ENCODE data around the gene SESTD1.

SESTD1 gene

DNA sequence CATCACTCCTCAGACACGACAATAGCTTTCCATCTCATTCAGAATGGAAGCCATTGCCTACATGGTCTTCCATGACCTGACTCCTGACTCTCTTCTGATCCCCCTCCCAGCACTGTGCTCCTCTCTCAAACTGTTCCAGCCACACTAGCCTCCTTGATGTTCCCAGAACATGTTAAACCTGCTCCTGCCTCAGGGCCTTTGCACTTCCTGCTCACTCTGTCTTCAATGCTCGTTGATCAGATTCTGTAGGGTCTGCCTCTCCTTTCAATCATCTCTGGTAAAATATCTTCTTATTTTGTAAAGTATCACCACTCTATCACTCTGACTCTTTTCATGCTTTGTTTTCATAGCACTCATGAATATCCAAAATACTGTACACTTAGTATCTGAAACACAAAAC, 84.9 kb downstream of the SESTD1 start:
- no peak for DNase-seq

DNA sequence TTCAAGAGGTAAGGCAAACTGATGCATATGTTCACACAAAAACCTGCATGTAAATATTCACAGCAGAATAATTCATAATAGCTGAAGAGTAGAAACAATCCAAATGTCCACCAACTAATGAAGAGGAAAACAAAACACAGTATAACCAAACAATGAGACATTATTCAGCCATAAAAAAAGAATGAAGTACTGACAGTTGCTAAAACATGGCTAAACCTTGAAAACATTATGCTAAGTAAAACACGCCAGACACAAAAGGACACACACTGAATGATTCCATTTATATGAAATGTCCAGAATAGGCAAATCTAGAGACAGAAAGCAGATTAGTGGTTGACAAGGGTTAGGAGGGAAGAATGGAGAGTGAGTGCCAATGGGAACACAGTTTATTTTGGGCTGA, 86.9 kb downstream of the SESTD1 start:
- no peak for DNase-seq

DNA sequence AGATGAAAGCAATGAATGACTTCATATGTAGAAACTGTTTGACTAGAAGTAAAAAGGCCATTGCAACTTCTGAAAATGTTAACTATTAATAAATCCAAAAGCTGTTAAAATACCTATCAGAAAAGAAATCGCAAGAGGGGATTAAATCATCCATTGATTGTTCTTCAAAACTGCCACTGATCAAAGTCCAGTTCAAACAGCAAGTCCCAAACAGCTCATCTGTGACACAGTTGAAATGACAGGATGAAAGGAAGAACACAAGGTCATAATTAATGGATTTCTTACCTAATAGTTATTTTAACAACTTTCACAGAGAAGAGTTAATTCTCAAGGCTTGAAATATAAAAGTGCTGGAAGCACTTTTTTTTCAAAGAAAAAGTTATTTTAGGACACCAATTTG, 90.4 kb downstream of the SESTD1 start:
- no peak for DNase-seq

DNA sequence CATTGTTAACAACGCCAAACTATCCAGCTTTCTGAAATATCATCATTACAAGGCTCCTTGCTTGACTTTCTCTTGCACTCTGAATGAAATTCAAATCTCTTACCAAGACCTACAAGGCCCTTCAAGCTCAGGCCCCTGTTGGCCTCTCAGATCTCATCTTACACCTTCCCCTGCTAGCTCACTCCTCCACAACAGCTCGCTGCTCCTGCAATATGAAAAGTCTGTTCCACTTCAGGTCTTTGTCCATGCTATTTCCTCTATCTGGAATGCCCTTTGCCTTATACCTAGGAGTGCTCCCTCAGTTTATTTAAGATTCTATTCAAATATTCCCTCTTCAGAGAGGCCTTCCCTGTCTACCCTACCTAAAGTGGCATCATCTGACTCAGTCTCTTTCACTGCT, 91.7 kb downstream of the SESTD1 start:
- DNase-seq: no peak

DNA sequence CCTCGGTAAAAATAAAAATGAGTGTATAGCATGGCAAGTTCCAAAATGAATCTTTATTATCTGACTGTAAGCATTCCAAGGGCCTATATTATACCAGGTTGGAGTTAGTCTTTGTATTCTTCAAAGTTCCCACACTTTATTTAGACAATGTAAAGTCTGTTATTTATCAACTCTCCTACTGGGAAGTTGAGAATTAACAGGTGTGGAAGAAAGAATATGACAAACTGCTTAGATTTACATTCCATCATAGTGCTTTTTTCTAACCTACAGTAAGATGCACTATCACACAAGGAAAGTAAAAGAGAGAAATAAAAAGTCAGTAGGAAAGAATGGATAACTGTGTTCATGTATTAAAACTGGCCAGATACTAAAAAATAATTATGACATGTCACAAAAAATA, 93.3 kb downstream of the SESTD1 start:
- no peak for DNase-seq

DNA sequence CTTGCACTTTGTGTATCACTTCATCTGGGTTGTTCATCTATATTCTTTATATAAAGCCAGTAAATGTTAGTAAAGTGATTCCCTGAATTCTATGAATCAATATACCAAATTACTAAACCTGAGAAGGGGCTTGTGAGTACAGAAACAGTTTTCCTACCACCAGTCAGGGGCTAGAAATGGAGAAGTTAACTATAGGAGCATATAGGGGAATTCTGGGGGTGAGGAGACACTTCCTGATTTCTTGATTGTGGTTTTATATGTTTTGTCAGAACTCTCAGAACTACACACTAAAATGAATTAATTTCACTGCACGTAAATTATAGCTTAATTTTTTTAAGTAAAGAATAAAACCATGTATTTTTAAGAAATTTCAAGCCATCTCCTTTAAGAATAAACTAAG, 93.7 kb downstream of the SESTD1 start:
- no peak for DNase-seq

DNA sequence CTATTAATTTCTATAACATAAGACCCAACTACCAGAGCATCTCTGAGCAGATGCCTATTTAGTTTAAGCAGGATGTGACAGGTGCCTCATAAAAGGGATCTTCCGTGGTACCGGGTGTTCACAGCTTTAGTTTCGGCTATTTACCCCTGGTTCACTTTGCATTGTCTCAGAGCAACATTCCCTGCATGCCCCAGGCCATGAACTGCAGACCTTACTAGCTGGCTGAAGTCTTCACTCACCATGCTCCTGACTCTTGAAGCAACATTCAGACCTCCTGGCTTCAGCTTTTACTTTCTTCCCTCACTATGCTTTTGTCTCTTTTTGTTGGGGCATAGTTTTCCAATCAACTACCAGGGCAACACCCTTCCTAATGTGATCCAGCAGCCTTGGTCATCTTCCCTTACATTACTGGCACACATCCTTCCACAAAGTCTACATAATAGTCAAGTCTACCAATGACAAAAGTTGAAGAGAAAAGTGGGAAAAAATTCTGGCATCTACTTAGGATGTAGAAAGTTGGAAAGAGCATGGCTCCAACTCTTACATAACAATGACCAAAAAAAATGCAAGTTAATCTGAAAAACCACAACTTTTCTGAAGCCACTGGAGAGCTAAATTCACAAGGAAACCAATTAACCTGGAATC, 99.2 kb downstream of the SESTD1 start:
- DNase-seq: no peak

DNA sequence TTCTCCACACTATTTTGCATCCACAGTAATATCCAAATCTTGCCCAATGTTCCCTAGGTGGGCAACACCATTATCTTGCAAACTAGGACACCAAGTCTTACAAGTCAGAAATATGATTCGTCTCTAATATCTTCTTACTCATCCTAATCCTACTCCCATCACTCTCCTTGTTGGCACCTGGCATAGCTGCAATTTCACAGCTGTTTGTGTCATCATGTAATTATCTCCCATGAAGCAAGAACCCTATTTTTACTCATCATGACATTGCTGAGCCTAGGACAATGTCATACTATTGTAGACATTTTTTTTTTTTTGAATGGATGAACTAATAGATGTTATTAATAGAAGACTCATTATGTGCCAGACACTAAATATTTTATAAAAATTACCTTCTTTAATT, 123.4 kb downstream of the SESTD1 start:
- no peak for DNase-seq

DNA sequence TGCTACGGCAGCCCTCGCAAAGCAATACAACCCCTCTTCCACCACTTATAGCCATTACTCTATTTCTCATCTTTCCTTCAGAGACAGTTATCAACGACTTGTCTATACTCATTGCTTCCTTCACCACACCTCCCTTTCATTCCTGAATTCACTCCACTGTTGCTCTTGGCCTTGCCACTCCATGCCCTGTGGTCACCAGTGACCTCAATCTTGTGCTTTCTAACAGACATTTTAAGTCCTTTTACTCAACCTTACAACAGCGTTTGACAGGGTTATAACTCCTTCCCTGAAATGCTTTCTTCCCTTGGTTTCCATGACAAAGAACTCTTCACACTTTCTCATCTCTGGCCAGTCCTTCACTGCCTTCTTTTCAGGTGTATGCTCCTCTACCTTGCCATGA, 124.1 kb downstream of the SESTD1 start:
- no peak for DNase-seq

DNA sequence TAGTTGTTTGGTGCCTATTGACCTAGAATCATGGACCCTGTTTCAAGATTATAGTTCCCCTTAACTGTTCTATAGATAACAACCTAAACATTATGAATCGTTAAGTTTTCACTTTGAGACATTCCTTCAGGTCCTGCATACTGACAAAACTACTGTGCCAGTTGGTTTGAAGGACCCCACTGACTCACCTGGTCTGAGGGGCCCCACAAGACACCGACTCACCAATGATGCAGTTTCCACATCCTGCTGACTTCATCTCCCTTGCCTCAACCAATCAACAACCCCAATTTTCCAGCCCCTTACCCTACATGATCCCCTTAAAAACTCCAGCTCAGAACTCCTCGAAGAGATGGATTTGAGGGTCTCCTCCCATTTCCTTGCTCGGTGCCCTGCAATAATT, 125.1 kb downstream of the SESTD1 start:
- DNase-seq: no peak

DNA sequence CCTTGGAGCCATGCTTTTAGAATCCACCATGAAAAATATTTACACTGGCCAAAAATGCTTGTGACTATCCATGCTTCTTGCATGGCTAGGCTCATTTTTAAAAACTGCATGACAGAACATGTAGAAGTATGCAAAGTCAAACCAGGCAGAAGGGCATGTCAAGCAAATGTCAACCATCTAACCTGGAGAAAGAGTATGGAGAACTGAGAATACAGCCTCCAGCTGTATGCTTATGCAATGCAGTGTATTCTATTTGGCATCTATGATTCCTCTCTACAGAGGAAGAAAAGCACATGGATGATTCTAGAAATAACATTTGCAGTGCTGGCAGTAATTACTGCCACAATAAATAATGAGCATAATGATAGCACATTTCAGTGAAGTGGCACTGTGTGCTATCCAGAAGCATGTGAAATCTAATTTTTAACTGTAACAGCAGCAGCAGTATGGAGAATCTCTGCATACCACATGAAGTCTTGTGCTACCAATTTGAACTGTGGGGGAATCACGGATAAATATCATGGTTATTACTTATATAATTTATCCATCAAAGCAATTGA, 127.4 kb downstream of the SESTD1 start:
- no peak for DNase-seq

DNA sequence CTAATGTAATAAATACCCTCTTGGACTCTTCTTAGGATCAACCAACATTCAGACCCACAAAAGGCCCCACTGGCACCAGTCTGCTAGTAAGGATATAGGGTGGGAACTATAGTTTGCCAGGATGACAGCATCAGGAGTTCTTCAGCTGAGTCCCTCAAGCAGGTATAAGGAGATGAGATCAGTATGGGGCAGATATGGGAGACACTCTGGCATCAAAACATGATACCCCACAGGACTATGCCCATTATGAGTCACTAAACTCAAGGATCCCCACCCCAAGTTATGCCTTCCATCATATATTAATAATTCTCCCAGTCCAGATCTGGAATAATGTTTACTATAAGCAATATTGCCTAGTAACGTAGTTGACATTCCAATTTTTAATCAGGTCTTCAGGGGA, 131.6 kb downstream of the SESTD1 start:
- DNase-seq: no peak

DNA sequence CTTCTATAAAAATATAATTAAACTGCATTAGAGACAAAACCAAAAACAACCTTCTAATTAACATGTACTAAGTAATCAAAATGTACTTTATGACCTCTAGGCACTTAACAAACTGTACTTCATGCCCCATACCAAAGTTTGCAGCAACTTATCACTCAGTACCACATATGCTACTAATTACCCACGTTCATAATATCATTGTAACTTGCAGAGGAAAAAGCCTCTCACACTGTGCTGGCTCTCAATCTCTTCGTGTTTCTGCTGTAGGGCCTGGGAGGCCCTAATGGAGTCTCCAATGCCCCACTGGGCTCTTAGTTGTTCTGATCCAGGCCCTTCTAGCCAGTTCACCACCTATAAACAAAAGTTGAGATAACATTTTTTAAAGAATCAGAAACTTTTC, 132.6 kb downstream of the SESTD1 start:
- DNase-seq: no peak

DNA sequence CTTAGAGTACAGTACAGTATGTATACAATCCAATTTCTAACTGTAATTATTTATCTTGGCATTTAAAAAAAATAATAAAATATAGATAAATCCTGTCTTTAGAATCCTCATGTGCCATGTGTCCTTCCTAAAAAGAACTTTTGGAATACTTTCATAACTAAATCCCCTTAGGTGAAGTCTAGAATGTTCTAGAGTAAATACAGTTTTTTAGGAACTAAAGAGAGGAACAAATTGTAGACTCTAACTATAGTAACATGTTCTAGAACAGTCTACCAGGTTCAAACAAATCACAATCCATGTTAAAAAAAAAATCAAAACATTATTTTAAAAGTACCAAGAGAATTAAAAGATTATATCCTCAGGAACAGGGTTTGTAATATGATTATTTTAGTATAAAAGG, 134.1 kb downstream of the SESTD1 start:
- DNase-seq: no peak

DNA sequence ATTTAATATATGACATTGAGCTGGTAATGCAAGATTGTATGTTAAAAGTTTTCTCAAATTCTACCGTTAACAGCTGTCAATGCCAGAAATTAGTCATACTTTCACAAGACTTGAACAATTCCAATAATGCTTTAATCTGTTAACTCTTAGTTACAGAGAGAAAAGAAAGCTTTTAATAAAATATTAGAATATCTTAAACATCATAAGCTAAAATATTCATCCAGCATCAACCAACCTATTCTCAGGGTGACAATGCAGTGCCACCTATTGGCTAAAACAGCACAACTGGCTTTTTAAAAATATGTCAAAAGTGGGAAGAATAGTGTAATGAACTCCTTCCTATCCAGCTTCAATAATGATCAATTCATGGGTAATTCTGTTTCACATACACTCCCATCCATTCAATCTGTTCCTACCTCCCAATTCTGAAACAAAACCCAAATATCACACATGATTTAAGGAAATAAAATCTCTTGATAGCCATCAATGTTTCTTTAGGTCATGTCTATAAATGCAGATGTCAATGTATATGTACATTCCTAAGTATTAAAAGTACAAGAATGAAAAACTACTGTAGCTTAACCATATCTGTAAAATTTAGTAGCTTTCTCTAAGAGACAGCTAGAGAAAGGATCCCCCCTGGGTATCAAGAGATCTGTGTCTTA, 134.9 kb downstream of the SESTD1 start:
- peak; percentile 29 for DNase-seq

DNA sequence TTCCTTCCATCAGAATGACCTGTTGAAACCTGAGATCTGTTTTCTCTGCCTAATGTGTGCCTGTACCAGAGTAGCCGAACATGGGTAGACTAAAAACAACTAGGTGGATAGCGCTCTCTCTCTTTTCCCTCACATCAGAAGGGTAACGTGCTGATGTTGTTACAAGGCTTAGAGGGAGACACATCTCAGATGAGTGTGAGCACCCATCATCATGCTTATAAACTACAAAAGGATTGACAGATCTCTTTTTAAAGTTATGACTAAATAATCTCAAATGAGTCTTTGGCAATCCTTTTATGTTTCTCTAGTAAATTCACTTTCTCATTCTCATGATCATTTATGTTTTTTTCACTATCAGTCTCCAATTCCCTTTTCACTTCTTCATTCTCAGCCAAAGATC, 139.2 kb downstream of the SESTD1 start:
- DNase-seq: no peak

DNA sequence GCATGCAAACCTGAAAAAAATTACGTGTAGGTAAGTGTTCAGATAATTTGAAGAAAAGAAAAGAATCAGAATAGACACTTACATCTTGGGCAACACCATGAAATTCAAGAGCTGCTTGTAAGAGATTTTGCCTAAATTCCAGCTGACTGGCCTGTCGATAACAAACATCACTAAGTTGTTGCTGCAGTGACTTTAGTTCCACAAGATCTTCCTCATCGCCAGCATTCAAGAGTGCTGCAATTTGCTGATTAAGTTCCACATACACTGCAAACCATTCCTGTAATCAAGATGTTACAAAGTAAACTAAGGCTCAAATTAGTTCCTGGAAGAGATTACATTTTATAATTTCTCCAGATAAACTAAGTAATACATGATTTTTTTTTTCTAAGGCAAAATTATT, 140.3 kb downstream of the SESTD1 start:
- DNase-seq: no peak

DNA sequence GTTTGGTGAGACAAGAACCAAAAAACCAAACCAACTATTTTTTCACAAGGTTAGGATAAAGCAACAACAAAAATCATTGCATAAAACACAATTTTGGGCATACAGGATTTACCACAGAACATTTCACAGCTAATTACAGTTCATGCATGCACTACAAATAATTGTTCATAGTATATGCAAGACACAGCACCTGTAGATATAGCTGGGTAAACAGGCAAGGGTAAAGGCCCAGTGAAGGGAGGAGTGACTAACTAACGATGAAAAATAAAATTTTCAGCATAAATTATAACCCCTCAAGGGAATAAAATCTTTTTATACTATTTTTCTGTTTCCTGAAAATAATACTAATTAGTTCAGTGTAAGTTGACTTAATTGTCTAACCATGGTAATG, 141.4 kb downstream of the SESTD1 start:
- DNase-seq: no peak

DNA sequence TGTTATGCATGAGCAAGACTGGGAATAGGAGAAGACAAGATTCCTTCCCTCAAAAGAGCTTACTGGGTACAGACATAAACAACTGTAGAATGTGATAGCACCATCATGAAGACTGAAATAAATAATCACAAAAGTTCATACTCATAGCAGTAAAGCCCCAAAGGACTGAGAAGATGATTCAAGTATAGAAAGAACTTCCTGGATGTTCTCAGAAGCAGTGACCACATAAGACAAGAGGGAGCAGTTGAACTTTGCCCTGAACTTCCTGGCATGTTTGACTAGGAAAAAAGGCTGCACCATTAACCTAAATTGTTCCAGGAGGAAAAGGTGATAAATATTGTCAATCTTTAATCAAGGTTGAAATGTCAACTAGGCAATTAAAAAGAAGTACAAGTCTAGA, 156.9 kb downstream of the SESTD1 start:
- no peak for DNase-seq

DNA sequence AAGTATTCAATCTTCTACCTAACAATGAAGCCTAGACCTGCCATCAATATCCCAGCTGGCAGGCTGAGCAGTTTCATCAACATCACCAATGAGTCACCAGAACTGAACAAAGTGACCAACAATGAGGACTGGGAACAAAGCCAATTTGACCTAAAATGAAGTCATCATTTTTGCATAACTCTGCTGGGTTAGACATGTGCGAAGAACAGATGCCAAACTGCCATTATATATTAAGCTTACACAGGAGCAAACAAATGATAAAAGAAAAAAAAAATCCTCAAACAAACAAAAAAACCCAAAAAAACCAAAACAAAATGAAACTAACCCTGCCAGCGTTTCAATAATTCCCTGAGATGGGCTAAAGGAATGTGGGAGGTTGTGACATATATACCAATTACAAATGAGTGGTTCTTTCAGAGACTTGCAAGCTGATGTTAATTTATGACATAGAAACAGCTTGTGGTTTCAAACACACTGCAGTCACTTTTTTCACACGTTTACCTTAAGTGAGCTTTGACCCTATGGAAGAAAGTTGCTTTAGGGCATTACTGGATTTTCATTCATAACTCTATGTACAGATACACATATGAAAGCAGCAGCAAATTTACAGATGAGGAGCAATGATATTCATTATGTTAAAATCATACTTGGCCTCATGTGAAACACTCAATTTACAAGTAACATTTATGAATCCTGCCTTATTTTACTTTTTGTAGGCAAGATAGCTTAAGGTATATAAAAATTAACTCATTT, 157.8 kb downstream of the SESTD1 start:
- no peak for DNase-seq

DNA sequence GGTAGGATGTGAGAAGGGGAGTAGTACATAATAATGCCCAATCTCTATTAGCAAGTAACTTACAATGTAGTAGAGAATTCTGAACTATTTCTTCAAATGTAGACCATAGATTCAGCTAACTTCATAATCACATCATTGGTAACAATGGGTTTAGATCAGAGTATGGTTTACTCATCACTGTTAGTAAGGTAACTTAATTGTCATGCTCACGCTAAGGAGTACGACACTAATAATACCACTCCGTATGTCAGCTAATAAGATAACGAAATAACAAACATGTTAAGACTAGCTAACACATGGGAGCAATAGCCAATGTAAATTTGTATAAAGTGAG, 158.3 kb downstream of the SESTD1 start:
- no peak for DNase-seq

DNA sequence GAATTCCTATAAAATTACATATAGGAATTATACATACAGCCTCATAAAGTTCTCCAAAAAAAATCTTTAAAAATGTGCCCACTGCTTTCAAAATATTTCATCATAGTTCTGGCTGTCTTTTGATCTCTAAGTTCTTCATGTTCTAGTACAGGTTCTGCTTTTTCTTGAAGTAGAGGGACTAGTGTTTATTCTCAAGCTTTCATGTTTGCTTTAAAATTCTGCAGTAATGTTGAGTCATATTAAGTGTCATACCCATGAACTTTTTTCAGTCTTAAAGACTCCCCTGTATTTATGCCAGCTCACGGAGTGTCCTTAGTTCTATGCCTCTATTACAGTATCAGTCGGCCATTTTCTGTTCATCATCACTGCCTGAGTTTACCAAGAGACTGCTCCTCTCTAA, 159.9 kb downstream of the SESTD1 start:
- DNase-seq: no peak

DNA sequence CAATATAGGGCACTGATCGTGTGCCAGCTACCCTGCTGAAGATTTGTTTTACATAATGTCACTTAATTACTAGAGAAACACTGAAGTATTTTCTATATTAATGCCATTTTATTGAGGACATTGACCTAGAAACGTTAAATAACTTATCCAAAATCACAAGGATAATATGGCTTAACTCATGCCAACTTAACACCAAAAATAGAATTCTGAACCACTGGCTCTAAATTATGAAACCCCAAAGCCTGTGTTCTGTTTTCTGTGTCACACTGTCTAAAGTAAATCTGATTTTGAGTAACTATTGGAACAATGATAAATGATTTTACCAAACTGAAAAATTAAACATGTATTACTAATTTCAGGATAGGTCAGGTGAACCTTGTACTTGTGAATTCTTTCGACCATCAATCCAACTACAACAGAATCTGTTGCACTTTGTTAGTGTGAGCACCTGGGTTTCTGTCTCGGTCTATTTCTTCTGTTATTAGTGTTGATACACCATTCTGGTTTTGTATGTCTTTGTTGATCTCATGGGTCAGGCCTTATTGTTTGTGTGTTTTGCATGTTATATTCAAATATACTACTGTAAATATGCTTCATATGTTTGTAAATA, 166.4 kb downstream of the SESTD1 start:
- no peak for DNase-seq

DNA sequence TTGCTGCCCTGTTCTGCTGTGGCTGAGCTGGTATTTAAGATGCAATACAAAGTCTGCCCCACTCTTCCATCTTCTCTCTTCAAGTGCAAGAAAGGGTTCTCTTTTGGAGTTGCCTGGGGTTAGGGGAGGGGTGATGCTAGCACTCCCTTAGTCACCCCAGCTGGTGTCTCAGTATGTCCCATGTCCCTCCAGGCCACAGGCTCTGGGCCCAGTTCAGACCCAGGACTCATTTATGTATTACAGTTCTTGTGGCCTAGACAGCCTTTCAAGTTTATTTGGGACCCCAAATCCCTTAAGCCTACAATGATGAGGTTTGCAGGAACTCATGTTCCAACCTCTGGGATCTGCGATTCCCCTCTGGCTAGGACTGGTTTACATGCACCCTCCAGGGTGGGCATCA, 167.5 kb downstream of the SESTD1 start:
- no peak for DNase-seq

Measured in CD4-positive, alpha-beta T cell treated with Interleukin-10 for 1 hour (primary cell).